ENCODE results near the gene SYCP2L.
"Not testable (repeated sequence)": the region's sequence is repeated elsewhere in the genome, so short reads cannot be mapped to it uniquely, and the experiment has no call there.

SYCP2L gene

GRCh38 chr6:10880366-10880765, 6.5 kb upstream of the SYCP2L start:
- no peak overlapping the region for H3K27ac ChIP-seq
- TF ChIP-seq, protein P1, sequence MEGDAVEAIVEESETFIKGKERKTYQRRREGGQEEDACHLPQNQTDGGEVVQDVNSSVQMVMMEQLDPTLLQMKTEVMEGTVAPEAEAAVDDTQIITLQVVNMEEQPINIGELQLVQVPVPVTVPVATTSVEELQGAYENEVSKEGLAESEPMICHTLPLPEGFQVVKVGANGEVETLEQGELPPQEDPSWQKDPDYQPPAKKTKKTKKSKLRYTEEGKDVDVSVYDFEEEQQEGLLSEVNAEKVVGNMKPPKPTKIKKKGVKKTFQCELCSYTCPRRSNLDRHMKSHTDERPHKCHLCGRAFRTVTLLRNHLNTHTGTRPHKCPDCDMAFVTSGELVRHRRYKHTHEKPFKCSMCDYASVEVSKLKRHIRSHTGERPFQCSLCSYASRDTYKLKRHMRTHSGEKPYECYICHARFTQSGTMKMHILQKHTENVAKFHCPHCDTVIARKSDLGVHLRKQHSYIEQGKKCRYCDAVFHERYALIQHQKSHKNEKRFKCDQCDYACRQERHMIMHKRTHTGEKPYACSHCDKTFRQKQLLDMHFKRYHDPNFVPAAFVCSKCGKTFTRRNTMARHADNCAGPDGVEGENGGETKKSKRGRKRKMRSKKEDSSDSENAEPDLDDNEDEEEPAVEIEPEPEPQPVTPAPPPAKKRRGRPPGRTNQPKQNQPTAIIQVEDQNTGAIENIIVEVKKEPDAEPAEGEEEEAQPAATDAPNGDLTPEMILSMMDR (IDR thresholded peaks at IDR 0.05) = no peak
- TF ChIP-seq ZFX (IDR thresholded peaks at IDR 0.05; ENCODE audit: borderline replicate concordance) = no peak

DNA sequence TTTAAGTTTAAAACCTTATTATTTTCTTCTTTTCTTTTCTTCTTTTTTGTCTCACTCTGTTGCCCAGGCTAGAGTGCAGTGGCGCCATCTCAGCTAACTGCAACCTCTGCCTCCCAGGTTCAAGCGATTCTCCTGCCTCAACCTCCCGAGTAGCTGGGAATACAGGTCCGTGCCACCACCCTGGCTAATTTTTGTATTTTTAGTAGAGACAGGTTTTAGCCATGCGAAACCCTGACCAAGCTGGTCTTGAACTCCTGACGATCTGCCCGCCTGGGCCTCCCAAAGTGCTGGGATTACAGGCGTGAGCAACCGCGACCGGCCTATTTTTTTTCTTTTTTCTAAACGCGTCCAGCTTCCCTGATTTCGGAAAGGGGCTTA, 4.6 kb upstream of the SYCP2L start:
- not testable (repeated sequence) for H3K27ac ChIP-seq

DNA sequence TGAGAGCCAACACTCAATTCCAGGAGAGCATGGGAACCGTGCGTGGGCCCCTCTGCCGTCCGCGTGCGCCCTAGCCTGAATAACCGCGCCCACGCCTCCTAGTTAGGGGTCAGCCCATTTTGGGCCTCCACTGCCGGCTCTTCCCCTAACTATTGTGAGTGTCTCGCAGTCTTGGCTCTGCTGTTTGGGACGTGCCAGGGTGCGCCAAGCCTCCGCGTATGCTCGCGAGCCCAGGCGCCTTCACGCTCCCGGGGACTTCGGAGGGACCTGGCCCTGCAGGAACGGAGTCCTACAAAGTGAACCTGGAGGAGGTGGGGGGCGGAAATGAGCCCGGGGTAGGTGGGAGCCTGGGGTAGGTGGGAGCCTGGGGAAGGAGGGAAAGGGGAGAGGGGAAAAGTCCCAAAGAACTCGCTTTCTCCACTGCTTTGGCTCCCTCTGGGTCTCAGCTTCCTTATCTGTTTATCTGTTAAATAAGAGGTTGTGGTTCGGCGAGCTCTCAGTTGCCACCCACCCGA, 4.1 kb upstream of the SYCP2L start:
- TF ChIP-seq ZFX (IDR thresholded peaks at IDR 0.05; ENCODE audit: borderline replicate concordance) = no peak
- TF ChIP-seq, protein P1 (IDR thresholded peaks at IDR 0.05) = no peak

DNA sequence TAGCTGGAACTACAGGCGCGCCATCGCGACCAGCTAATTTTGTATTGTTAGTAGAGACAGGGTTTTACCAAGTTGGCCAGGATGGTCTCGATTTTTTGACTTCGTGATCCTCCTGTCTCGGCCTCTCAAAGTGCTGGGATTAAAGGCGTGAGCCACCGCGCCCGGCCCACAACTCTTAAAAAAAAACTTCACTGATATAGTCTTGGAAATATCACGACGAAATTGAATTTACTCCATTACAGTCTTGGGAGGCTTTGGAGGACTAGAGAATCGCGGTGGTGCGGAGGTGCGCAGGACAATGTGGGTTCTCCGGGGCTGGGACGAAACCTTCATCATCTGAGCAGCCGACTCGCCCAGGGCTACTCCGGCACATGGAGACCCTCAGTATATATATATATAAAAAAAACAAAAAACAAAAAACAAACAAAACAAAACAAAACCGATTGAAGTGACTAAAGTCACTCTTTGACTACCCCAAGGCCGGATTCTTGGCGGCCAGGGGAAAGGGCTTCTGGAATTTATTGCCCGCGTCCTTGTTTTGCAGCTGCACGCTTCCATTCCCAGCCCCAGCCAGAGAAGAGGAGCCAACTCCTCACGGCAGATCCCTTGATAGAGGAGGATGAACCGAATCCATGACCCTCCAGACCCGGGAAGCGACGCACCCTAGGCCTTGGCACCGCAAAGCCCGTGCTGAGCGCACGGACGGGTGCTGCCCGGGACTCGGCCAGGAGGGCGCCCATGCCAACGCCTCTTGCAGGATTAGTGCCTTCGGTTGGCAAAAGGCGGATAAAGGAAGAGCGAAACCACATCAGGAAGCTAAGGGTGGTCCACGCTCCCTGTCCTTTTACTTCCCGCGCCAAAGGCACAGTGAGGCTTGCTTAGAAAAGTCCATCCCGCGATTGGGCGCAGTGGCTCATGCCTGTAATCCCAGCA, 3.3 kb upstream of the SYCP2L start:
- no peak overlapping the region for H3K27ac ChIP-seq
- no peak for TF ChIP-seq ZFX (IDR thresholded peaks at IDR 0.05; ENCODE audit: borderline replicate concordance)
- TF ChIP-seq, protein P1 (IDR thresholded peaks at IDR 0.05) = no peak

More for the DNA sequence above, 4.1 kb upstream of the SYCP2L start:
- H3K27ac ChIP-seq = no peak overlapping the region

GRCh38 chr6:10884245-10884972, 2.4 kb upstream of the SYCP2L start:
- no peak overlapping the region for H3K27ac ChIP-seq
- no peak for TF ChIP-seq ZFX (IDR thresholded peaks at IDR 0.05; ENCODE audit: borderline replicate concordance)
- TF ChIP-seq, protein P1 (IDR thresholded peaks at IDR 0.05) = no peak

DNA sequence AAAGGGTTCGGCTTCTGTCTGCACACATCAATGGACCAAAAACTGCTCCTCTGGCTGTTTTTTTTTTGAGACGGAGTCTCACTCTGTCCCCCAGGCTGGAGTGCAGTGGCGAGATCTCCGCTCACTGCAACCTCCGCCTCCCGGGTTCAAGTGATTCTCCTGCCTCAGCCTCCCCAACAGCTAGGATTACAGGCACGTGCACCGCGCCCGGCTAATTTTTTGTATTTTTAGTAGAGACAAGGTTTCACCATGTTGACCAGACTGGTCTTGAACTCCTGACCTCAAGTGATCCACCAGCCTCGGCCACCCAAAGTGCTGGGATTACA, 524 bp upstream of the SYCP2L start:
- not testable (repeated sequence) for H3K27ac ChIP-seq

GRCh38 chr6:10890151-10890550, 3.3 kb downstream of the SYCP2L start:
- H3K27ac ChIP-seq = no peak overlapping the region
- TF ChIP-seq, protein P1 (IDR thresholded peaks at IDR 0.05) = no peak
- TF ChIP-seq ZFX (IDR thresholded peaks at IDR 0.05; ENCODE audit: borderline replicate concordance) = no peak

DNA sequence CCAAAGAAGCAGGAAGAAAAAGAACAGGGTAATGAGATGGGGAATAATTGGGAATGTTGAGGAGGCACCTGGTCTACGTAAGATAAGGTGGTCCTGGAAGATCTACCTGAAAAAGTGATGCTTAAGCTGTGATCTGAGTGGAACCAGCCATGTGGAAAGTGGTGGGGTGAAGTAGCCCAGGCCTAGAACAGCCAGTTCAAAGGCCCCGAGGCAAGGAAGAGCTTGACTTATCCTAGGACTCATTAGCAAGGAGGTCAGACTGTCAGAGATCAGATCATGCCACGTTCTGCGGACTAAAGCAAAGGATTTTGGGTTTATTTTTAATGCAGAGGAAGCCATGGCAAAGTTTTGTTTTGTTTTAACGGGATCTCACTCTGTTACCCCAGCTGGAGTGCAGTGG, 5.1 kb downstream of the SYCP2L start:
- H3K27ac ChIP-seq = no peak overlapping the region
- TF ChIP-seq, protein P1 (IDR thresholded peaks at IDR 0.05) = no peak
- TF ChIP-seq ZFX (IDR thresholded peaks at IDR 0.05; ENCODE audit: borderline replicate concordance) = no peak
